ENCODE results near the gene STX5.

STX5 gene

GRCh38 chr11:62811659-62812058, 20.2 kb downstream of the STX5 start:
- TF ChIP-seq, protein P1, sequence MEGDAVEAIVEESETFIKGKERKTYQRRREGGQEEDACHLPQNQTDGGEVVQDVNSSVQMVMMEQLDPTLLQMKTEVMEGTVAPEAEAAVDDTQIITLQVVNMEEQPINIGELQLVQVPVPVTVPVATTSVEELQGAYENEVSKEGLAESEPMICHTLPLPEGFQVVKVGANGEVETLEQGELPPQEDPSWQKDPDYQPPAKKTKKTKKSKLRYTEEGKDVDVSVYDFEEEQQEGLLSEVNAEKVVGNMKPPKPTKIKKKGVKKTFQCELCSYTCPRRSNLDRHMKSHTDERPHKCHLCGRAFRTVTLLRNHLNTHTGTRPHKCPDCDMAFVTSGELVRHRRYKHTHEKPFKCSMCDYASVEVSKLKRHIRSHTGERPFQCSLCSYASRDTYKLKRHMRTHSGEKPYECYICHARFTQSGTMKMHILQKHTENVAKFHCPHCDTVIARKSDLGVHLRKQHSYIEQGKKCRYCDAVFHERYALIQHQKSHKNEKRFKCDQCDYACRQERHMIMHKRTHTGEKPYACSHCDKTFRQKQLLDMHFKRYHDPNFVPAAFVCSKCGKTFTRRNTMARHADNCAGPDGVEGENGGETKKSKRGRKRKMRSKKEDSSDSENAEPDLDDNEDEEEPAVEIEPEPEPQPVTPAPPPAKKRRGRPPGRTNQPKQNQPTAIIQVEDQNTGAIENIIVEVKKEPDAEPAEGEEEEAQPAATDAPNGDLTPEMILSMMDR (conservative IDR thresholded peaks at IDR 0.05; ENCODE audit: low read length), result no peak
- DNase-seq (ENCODE audit: low read depth), result no peak
- H3K4me3 ChIP-seq (ENCODE audit: low read length), result no peak overlapping the region

GRCh38 chr11:62810748-62811147, 21.1 kb downstream of the STX5 start:
- TF ChIP-seq, protein P1 (conservative IDR thresholded peaks at IDR 0.05; ENCODE audit: low read length), result no peak
- no peak for DNase-seq (ENCODE audit: low read depth)
- no peak overlapping the region for H3K4me3 ChIP-seq (ENCODE audit: low read length)

GRCh38 chr11:62806611-62807121, 25.2 kb downstream of the STX5 start:
- DNase-seq (ENCODE audit: low read depth), result peak; percentile 23
- no peak overlapping the region for H3K4me3 ChIP-seq (ENCODE audit: low read length)
- TF ChIP-seq, protein P1 (conservative IDR thresholded peaks at IDR 0.05; ENCODE audit: low read length), result no peak

- no peak for DNase-seq (ENCODE audit: low read depth)
- TF ChIP-seq, protein P1 (conservative IDR thresholded peaks at IDR 0.05; ENCODE audit: low read length), result no peak
Measured at GRCh38 chr11:62805961-62806441, 25.9 kb downstream of the STX5 start.

DNA sequence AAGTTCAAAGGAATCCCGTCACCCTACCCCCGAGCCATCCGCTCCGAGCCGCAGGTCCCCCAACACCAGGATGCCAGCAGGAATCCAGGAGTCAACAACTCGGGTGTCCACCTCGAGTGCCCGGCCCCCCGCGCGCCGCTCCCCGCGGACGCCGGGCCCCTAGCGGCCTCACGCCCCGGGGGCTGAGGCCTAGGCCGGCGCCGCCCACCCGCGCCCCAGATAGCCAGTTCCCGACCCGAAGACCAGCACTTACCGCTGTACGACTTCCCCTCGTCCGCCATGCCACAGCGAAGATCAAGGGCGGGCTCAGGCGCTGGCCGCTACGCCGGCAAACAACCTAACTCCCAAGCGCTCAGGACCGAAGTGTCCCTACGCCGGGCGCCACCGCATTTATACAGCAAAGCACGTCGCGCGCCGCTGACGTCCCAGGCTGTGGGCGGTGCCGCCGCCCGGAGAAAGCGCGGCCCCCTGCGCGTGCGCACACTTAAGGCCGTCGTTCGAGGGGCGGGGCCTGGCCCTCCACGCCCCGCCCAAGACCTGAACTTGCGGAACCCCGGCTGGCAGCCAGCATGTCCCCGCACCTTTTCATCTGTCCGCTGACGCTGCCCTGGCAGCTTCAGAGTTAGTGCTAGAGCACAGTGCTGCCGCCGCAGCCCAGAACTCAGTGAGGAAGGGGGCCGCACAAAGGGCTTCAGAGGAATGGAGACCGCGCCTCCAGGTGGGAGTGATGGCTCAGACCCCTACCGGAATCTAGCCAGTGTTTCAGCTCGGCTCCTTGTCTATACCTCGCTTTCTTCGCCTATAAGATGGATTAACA, 26.6 kb downstream of the STX5 start, which contains the start of gene NXF1:
Gene NXF1, minus strand, starts transcription at position 365 of the 817 bp plus-strand sequence. Its CDS starts 84 bp downstream, at position 281.
- DNase-seq (ENCODE audit: low read depth), result peak; percentile 92
- H3K4me3 ChIP-seq (ENCODE audit: low read length), result peak within 1 kb of the TSS; percentile 74
- TF ChIP-seq, protein P1 (conservative IDR thresholded peaks at IDR 0.05; ENCODE audit: low read length), result peak; percentile 29

More at GRCh38 chr11:62805961-62806441, 25.9 kb downstream of the STX5 start:
- peak overlapping the region; percentile 74 for H3K4me3 ChIP-seq (ENCODE audit: low read length)

DNA sequence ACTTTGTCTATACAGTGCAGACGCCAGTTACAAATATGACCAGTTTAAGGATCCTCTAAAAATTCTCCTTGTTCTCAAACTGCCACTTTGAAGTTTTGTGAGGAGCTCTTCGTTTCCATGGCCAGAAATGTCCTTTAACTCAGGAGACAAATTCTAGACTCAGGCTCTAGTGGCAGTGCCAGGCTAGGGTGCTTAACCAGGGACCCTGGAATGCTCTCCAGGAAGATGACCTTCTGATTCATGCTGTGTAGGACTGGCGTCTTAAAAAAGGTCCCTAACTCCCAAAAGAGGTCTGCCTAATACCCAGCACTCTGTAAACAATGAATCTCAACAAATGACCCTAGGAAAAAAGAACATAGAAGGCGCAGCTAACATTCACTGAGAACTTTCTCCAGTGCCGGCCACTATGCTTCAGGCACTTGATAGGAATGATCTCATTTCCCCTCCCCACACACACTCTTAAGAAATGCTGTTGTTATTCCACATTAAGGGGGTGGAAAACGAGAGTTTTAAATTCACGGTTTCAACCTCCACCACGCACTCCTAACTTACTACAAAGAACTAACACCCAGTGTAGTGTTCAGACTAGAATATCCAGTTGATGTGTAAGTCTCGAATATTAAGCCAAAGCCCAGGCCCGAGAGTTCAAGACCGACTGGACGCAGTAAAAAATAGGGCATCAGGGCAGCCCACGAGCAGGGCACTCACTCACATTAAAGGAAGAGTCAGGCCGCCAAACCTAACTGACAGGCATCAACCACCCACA, 27.4 kb downstream of the STX5 start:
- peak; percentile 45 for DNase-seq (ENCODE audit: low read depth)
- H3K4me3 ChIP-seq (ENCODE audit: low read length), result peak overlapping the region; percentile 74
- TF ChIP-seq, protein P1 (conservative IDR thresholded peaks at IDR 0.05; ENCODE audit: low read length), result no peak
